Common myeloid progenitor, CD34-positive (primary cell): Measurements from ENCODE around the gene MEIOSIN.
A peak's percentile ranks its signal among the peaks of the same experiment; 100 is the strongest.

ENCODE experiments used
- CTCF ChIA-PET: fragments of 350-600 bp; sonication (Branson Sonifier 250); formaldehyde crosslinking; loops from one replicate; lab custom pipeline; 2021; ENCODE audit warnings: antibody characterized with exemption; lab: Charles Lee
- POLR2A ChIA-PET: fragments of 350-600 bp; sonication (Branson Sonifier 250); formaldehyde crosslinking; loops from one replicate; lab custom pipeline; 2021; ENCODE audit warnings: antibody characterized with exemption; lab: Charles Lee
- DNase-seq, 3 donors: peaks; one replicate each; pipeline versions ENCODE4 v3.0.0 to v3.0.0-alpha.2; 2013
- H3K27ac ChIP-seq, 2 experiments: 1 replicate in 1 of 2; 2 replicates in 1 of 2; pipeline ENCODE4 v1.7.0; 2013; ENCODE audit warnings: inconsistent platforms in 2 of 2, low read length in 2 of 2, mild to moderate bottlenecking in 2 of 2, low read depth in 1 of 2, moderate library complexity in 1 of 2; ENCODE audit not compliant: severe bottlenecking in 2 of 2, insufficient read depth in 1 of 2, poor library complexity in 1 of 2
- H3K27me3 ChIP-seq, 5 experiments: replicated peaks in 2 of 5; 1 replicate in 3 of 5; 2 replicates in 2 of 5; pipeline versions ENCODE4 v1.6.1 to v1.7.0; 2013; ENCODE audit warnings: low read length in 4 of 5, mild to moderate bottlenecking in 2 of 5, moderate library complexity in 2 of 5, inconsistent platforms in 1 of 5; ENCODE audit not compliant: insufficient read depth in 5 of 5, control insufficient read depth in 4 of 5
- H3K36me3 ChIP-seq, 4 experiments: 1 replicate in 2 of 4; 2 replicates in 2 of 4; pipeline versions ENCODE4 v1.6.1 to v1.7.0; 2013; ENCODE audit warnings: low read length in 3 of 4, control low read depth in 1 of 4, mild to moderate bottlenecking in 1 of 4; ENCODE audit not compliant: control insufficient read depth in 4 of 4, insufficient read depth in 4 of 4
- H3K4me1 ChIP-seq, 4 experiments: 1 replicate in 3 of 4; 2 replicates in 1 of 4; pipeline versions ENCODE4 v1.6.1 to v1.7.1; 2013; ENCODE audit warnings: low read length in 3 of 4, mild to moderate bottlenecking in 3 of 4, control low read depth in 1 of 4, inconsistent platforms in 1 of 4, moderate library complexity in 1 of 4; ENCODE audit not compliant: control insufficient read depth in 4 of 4, insufficient read depth in 4 of 4; ENCODE audit errors: control extremely low read depth in 1 of 4
- H3K4me3 ChIP-seq, 7 experiments: 1 replicate in 4 of 7; 2 replicates in 3 of 7; pipeline versions ENCODE4 v1.5.1 to v1.7.0; 2013; ENCODE audit warnings: mild to moderate bottlenecking in 7 of 7, low read length in 6 of 7, moderate library complexity in 6 of 7, inconsistent platforms in 2 of 7, low read depth in 2 of 7, control low read depth in 1 of 7; ENCODE audit not compliant: insufficient read depth in 4 of 7, control insufficient read depth in 1 of 7; ENCODE audit errors: extremely low read depth in 1 of 7
- H3K9me3 ChIP-seq, 5 experiments: 1 replicate in 4 of 5; 2 replicates in 1 of 5; pipeline versions ENCODE4 v1.6.1 to v1.7.1; 2013; ENCODE audit warnings: low read length in 4 of 5, mild to moderate bottlenecking in 2 of 5, inconsistent platforms in 1 of 5, low read depth in 1 of 5, moderate library complexity in 1 of 5; ENCODE audit not compliant: control insufficient read depth in 4 of 5, insufficient read depth in 2 of 5; ENCODE audit errors: control extremely low read depth in 1 of 5
- WGBS: methylation state at CpG from one replicate; pipeline ENCODE4 v1.1.5; 2013; ENCODE audit not compliant: insufficient coverage; 5-methylcytosine and 5-hydroxymethylcytosine counted together

The MEIOSIN gene

GRCh38 chr19:45712699-45713067 is 20.6 kb upstream of the MEIOSIN start:
- Histone ChIP-seq H3K27me3 (no peaks in the 10 kb centered on the region), H3K27ac (no peak overlapping the region), H3K4me3 (no peak overlapping the region), H3K9me3 (no peaks in the 10 kb centered on the region), H3K4me1 (peaks cover 0 to 12% (median 8%) of the 10 kb centered on the region in 4 experiments), H3K36me3 (peaks cover 5 to 36% (median 18%) of the 10 kb centered on the region in 4 experiments)
- POLR2A ChIA-PET: no interaction called here
- CTCF ChIA-PET: interaction anchor here (0.9 kb wide), 1 partner anchor 31 kb away, joined by 3 read pairs; no protein-coding TSS in a partner anchor
- WGBS: 96% methylated on average over 13 of the region's 25 CpGs
- no peak for DNase-seq

GRCh38 chr19:45713141-45713540 is 20.1 kb upstream of the MEIOSIN start:
- no peak for DNase-seq
- H3K4me3 ChIP-seq: no peak overlapping the region
- 96% methylated on average over 12 of the region's 15 CpGs for WGBS
- no peaks in the 10 kb centered on the region for H3K9me3 ChIP-seq
- H3K27me3 ChIP-seq: no peaks in the 10 kb centered on the region
- CTCF ChIA-PET: interaction anchor here (0.8 to 1.0 kb wide), 3 partner anchors 7 to 31 kb away, joined by 3 to 4 read pairs (median 3); no protein-coding TSS in a partner anchor
- H3K4me1 ChIP-seq: peaks cover 1 to 17% (median 12%) of the 10 kb centered on the region in 4 experiments
- H3K36me3 ChIP-seq: peaks cover 5 to 36% (median 18%) of the 10 kb centered on the region in 4 experiments
- no peak overlapping the region for H3K27ac ChIP-seq
- POLR2A ChIA-PET: interaction anchor here (0.8 kb wide), 1 partner anchor 11 kb away, joined by 3 read pairs; no protein-coding TSS in a partner anchor

GRCh38 chr19:45715139-45715538 is 18.1 kb upstream of the MEIOSIN start:
- 100% methylated on average over 1 of the region's 3 CpGs for WGBS
- no peak for DNase-seq
- POLR2A ChIA-PET: no interaction called here
- no peak overlapping the region for H3K4me3 ChIP-seq
- no peaks in the 10 kb centered on the region for H3K9me3 ChIP-seq
- CTCF ChIA-PET: interaction anchor here (0.7 to 1.6 kb wide), 5 partner anchors 15 to 312 kb away, joined by 3 to 4 read pairs (median 4); partner anchors contain the start of gene QPCTL
- peaks cover 2 to 22% (median 16%) of the 10 kb centered on the region in 4 experiments for H3K4me1 ChIP-seq
- H3K36me3 ChIP-seq: peaks cover 2 to 33% (median 19%) of the 10 kb centered on the region in 4 experiments
- H3K27ac ChIP-seq: no peak overlapping the region
- H3K27me3 ChIP-seq: no peaks in the 10 kb centered on the region

- POLR2A ChIA-PET: interaction anchor here (0.7 to 1.6 kb wide), 6 partner anchors 13 to 93 kb away, joined by 3 to 9 read pairs (median 6); partner anchors contain the start of genes FBXO46, QPCTL and SIX5
- Histone ChIP-seq H3K4me1 (peaks cover 2 to 22% (median 16%) of the 10 kb centered on the region in 4 experiments), H3K36me3 (peaks cover 5 to 25% (median 11%) of the 10 kb centered on the region in 4 experiments), H3K27ac (peak overlapping the region; percentile 4 to 90), H3K9me3 (no peaks in the 10 kb centered on the region), H3K4me3 (peak overlapping the region; percentile 39 to 98 (median 93)), H3K27me3 (no peaks in the 10 kb centered on the region)
- peak; percentile 13 to 46 (median 41) for DNase-seq
- CTCF ChIA-PET: interaction anchor here (0.7 to 1.9 kb wide), 5 partner anchors 13 to 53 kb away, joined by 3 to 7 read pairs (median 4); partner anchors contain the start of genes FBXO46 and SIX5
- WGBS: 4% methylated on average over 14 of the region's 24 CpGs
These were observed 16.7 kb upstream of the MEIOSIN start for GRCh38 chr19:45716359-45717130.

GRCh38 chr19:45717131-45717982 is 15.9 kb upstream of the MEIOSIN start:
- Histone ChIP-seq H3K27me3 (no peaks in the 10 kb centered on the region), H3K9me3 (no peaks in the 10 kb centered on the region), H3K4me3 (peak overlapping the region; percentile 39 to 98 (median 93)), H3K36me3 (peaks cover 7 to 20% (median 10%) of the 10 kb centered on the region in 4 experiments), H3K4me1 (peaks cover 2 to 22% (median 16%) of the 10 kb centered on the region in 4 experiments), H3K27ac (peak overlapping the region; percentile 83 to 92)
- WGBS: 0% methylated on average over 29 of the region's 51 CpGs
- ChIA-PET CTCF (interaction anchor here (0.7 to 1.9 kb wide), 5 partner anchors 13 to 52 kb away, joined by 3 to 7 read pairs (median 4); partner anchors contain the start of genes FBXO46 and SIX5), POLR2A (interaction anchor here (0.7 to 1.6 kb wide), 6 partner anchors 12 to 93 kb away, joined by 3 to 9 read pairs (median 6); partner anchors contain the start of genes FBXO46, QPCTL and SIX5)
- peak; percentile 99 to 100 (median 100) for DNase-seq

- H3K36me3 ChIP-seq: peaks cover 5 to 13% (median 7%) of the 10 kb centered on the region in 4 experiments
- H3K4me1 ChIP-seq: peaks cover 2 to 22% (median 16%) of the 10 kb centered on the region in 4 experiments
- DNase-seq: no peak
- WGBS: 89% methylated on average over 9 of the region's 12 CpGs
- POLR2A ChIA-PET: interaction anchor here (1.6 kb wide), 1 partner anchor 13 kb away, joined by 6 read pairs; the partner anchor contains the start of gene FBXO46
- no peaks in the 10 kb centered on the region for H3K9me3 ChIP-seq
- no peaks in the 10 kb centered on the region for H3K27me3 ChIP-seq
- peak overlapping the region; percentile 83 to 92 for H3K27ac ChIP-seq
- peak overlapping the region in 6 of 7 experiments; percentile 63 to 98 (median 93) for H3K4me3 ChIP-seq
- CTCF ChIA-PET: interaction anchor here (1.0 to 1.9 kb wide), 2 partner anchors 12 to 51 kb away, joined by 6 to 7 read pairs; partner anchors contain the start of genes FBXO46 and SIX5
These were observed 15.1 kb upstream of the MEIOSIN start for GRCh38 chr19:45717983-45718650.
